ENCODE measurements around the gene SDHB.
A peak's percentile ranks its signal among the peaks of the same experiment; 100 is the strongest.

The SDHB gene

DNA sequence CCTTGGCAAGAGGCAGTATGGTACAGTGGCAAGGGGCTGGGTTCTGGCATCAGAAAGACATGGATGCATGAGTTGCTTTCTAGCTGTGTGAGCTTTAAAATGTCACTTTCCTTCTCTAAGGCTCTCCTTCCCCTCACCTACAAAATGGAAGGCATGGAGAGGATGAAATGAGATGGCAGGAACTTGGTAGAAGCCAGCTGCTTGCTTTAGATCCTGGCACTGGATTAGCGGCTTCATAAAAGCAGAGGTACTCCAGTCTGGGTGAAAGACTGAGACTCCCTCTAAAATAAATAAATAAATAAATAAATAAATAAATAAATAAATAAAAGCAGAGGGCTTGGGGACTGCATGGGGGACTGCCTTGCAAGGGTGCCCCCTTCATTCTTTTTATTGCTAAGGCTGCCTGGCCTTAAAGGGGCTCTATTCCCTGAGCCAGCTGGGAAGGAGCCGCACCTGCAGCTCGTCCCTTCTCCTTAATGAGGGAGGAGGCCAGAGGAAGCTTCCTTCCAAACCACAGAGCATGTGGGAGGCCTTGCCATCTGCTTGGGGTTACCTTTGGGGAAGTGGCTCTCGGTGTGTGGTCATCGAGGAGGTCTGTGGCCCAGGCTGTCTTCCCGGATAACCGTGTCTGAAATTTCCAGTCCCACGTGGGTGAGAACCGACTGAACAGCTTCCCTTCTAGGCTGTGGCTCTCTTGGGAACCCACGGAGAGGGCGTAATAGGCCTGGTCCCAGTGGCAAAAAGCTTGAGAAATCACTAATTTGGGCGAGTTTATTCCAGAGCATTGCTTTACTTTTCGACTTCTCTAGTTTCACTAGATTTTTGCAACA, 40.1 kb downstream of the SDHB start:
- no peak for DNase-seq

DNA sequence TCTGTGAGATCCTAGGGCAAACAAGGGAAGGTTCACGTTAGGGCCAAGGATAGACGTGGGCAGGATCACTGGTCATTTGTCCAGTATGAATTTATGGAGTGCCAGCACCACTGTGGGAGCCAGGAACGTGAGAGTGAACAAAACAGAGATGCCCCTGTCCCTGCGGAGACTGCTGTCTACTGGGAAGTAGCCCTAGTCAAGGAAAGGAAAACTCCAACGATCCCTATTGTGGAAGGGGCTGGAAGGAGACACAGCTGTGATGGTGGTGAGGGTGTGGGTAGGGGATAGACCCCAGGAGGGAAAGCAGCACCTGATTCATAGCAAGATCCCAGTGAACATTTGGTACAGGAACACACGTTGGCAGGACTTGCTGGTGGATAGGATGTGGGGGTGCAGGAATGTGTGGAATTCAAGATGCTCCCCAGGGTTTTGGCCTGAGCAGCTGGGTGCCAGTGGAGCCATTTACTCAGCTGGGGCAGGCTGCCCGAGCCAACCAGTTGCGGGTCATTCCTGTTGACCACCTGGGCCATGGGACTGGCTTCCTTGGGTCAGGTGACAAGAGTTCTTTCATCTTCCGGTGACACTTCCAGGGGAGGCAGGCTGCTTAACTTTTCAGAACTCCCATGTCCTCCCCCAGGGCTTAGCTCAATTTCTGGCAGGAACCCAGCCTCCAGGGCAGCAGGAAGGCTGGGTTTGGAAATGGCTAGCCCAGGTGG, 40.9 kb downstream of the SDHB start:
- DNase-seq: no peak

- DNase-seq: peak; percentile 81
These were observed 42.2 kb downstream of the SDHB start, which contains the start of gene ATP13A2 for GRCh38 chr1:17011439-17012307. ATP13A2 (minus strand) TSS chr1:17011928; CDS start chr1:17011738, 190 bp downstream.

DNA sequence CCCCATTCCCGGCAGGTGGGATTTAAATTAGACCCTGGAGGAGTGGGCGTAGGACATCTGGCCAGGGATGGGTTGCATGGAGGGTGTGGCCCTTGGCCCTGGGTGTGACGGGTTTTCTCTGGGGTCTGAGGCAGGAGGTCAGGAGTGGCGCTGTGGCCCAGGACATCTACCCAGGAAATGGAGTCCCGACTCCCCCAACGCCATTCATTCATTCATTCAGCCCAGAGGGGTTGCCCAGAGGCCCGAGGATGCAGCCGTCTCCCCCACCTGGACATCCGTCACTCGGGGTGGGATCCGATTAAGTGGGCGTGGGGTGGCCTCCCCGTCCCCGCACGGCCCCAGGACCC, 42.8 kb downstream of the SDHB start:
- peak; percentile 9 for DNase-seq

GRCh38 chr1:17009706-17010105, 44.1 kb downstream of the SDHB start:
- no peak for DNase-seq

DNA sequence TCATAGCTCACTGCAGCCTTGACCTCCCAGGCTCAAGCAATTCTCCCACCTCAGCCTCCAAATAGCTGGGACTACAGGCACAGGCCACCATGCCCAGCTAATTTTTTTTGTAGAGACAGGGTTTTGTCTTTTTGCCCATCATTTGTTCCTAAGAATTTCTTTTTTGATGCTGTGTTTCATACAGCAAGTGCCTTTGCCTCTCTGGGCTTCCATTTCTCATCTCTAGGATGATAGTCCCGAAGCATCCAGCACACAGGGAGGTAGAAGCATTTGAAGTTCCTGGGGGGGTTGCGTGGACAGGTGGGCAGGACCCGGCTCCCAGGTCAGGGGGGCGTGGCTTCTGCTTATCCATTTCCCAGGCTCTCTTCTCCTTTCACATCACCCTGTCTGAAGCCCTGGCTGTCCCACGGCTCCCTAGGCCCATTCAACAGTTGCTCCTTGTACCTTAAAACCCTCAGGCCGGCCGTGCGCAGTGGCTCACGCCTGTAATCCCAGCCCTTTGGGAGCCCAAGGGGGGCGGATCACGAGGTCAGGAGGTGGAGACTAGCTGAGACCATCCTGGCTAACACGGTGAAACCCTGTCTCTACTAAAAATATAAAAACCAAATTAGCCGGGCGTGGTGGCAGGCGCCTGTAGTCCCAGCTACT, 45.5 kb downstream of the SDHB start:
- DNase-seq: no peak

DNA sequence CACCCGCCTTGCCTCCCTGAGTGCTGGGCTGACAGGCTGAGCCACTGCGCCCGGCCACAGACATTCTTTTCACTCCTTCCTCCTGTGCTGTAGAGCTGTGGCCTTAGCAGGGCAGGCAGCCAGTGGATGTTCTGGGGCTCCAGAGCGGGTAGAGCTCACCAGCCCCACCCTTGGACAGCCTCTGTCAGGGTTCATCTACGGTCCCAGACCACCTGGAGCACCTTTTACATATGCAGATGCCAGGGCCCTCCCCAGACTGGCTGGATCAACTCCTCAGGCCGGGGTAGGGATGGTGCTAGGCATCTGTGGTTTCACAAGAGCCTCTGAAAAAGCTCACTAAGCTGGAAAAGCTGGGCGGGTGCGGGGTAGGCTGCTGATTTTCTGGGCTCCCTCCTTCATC, 46.7 kb downstream of the SDHB start:
- no peak for DNase-seq

DNA sequence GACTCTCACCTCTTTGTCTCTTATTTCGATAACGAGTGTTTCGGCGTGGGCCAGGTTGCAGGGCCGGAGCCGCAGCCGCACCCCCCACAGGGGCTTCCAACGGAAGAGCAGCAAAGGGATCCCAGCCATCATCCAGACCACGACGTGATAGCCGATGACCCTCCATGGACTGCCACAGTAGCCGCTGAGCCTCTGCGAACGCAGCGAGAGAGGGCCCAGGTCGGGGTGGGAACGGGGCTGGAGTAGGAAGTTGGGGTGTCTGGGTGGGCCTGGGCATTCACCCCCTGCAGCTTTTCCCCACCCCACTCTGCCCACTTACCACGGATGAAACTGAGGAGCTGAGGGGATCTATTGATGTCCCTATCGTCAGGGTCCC, 48.5 kb downstream of the SDHB start:
- no peak for DNase-seq

GRCh38 chr1:17004466-17005364, 49.1 kb downstream of the SDHB start:
- DNase-seq: no peak

DNA sequence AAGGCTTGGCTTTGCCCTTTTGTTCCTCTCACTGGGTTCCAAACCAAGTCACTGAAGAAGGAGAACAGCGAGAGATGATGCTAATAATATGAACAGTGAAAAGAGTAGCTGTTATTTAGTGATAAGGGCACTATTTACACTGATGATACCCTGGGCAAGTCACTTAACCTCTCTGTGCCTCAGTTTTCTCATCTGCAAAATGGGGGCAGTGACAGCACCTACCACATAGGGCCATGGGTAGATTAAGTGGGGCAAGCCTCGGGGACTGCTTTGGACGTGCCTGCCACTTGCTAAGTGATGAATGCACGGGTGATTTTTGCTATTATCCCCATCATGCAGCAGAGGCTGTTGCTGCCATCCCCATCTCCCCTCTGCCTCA, 51.3 kb downstream of the SDHB start:
- no peak for DNase-seq

DNA sequence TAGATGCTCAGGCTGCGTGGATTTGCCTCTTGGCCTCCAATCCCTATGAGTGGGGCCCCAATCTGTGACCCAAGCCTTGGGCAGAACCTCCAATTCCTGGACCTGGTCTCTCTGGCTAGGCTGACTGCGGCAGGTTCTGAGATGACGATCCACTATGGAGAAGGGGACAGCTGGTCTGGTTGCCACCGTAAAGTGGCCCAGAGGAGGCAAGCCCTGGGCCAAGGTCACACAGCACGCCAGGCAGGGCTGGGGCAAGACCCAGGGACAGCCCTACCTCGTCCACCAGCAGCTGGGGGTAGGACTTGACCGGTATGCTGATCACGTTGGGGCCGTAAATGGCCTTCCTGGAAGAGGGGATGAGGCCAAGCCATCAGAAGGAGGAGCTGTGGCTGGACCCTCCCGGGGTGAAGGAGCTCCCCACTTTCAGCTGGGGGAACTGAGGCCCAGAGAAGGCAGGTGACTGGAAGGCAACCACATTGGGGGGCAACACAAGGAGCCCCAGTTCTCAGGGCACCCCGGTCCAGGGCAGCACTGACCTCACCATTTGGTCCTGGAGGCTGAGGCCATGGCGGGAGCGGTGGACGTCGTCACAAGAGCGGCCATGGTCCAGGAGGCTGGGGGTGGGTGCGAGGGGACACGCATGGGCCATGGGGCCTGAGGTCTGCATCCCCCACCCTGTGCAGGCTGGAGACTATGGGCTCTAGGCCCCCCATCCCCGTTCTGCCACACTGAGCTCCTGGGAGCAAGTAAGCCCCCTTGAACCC, 51.9 kb downstream of the SDHB start:
- no peak for DNase-seq

GRCh38 chr1:16999863-17000262, 54.0 kb downstream of the SDHB start:
- DNase-seq: no peak

GRCh38 chr1:16998589-16998988, 55.2 kb downstream of the SDHB start:
- no peak for DNase-seq

GRCh38 chr1:16996845-16997244, 57.0 kb downstream of the SDHB start:
- no peak for DNase-seq

- DNase-seq: no peak
These were observed 60.3 kb downstream of the SDHB start for GRCh38 chr1:16993521-16994038.

DNA sequence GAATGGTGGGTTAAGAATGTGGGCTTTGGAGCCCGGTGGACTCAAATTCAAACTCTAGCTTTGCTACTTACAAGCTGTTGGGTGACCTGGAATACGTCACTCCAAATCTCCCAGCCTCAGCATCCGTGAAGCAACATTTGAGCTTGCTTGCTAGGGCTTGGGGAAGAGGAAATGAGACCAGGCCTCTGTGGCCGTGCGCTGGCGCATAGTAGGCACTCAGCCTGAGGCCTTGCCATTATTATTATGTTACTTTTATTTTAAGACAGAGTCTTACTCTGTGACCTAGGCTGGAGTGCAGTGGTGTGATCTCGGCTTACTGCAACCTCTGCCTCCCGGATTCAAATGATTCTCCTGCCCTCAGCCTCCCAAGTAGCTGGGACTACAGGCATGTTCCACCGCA, 61.2 kb downstream of the SDHB start:
- DNase-seq: no peak

GRCh38 chr1:16992102-16992501, 61.7 kb downstream of the SDHB start:
- no peak for DNase-seq

DNA sequence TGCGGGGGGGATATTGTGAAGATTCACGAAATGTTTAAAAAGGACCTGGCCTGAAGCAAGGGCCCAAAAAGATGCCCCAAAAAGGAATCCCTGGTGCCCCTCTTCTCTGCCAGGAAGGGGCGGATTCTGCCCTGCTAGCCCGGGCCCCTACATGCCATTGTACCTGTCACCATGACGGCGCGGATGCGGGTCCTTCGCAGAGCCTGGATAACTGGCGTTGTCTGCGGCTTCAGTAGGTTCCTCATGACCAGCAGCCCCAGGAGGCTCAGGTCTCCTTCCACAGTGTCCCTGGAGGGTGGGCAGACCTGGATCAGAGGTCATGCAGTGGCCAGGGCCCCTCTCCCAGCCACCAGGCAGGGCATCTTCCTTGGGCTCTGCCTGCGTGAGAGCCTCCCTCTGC, 62.3 kb downstream of the SDHB start:
- DNase-seq: no peak

GRCh38 chr1:16989676-16990391, 64.0 kb downstream of the SDHB start:
- no peak for DNase-seq

DNA sequence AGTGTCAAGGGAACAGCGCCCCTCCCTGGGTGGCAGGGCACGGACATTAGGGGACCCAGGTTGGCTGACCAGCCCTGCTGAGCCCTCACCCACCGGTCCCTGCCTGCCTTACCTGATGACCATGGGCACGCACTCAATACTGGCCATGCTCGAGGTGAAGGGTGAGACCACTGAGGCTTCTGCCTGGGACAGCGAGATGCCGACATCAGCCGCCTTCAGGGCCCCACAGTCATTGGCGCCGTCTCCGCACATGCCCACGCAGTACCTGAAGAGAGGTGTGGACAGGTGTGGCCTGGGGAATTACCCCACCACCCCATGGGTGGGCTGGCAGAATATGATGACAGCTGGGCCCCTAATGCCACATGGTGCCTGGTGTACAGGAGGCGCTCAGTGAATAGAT, 65.6 kb downstream of the SDHB start:
- DNase-seq: no peak

Data from right kidney (tissue), 1 donor.